GM23248 (cell line): Measurements from ENCODE around the gene PRR23E. TPM values are rescaled to one million over a fixed set of nuclear protein-coding genes. Genes with fewer than 3 reads are reported as not detected.

Experiments used
- DNase-seq: peaks from one replicate; pipeline ENCODE4 v3.0.0-alpha.2; 2015
- H2AFZ ChIP-seq: fragments of 200-600 bp; sonication (generic); 2 replicates; pipeline ENCODE4 v1.6.1; 2016; ENCODE audit warnings: antibody characterized with exemption
- H3F3A ChIP-seq: fragments of 200-600 bp; sonication (generic); 2 replicates; pipeline ENCODE4 v1.6.1; 2016; ENCODE audit warnings: mild to moderate bottlenecking, antibody characterized with exemption, mixed run types; ENCODE audit not compliant: insufficient read depth
- H3K27ac ChIP-seq: fragments of 200-600 bp; sonication (generic); 2 replicates; pipeline ENCODE4 v1.5.1; 2016; ENCODE audit warnings: mild to moderate bottlenecking
- H3K27me3 ChIP-seq: fragments of 200-600 bp; sonication (generic); replicated peaks from 2 replicates; pipeline ENCODE4 v1.6.1; 2016; ENCODE audit warnings: mild to moderate bottlenecking; ENCODE audit not compliant: insufficient read depth
- H3K36me3 ChIP-seq: fragments of 200-600 bp; sonication (generic); 2 replicates; pipeline ENCODE4 v1.6.1; 2016; ENCODE audit warnings: low read depth, mild to moderate bottlenecking
- H3K4me1 ChIP-seq: fragments of 200-600 bp; sonication (generic); 2 replicates; pipeline ENCODE4 v1.6.1; 2016; ENCODE audit warnings: mild to moderate bottlenecking; ENCODE audit not compliant: insufficient read depth
- H3K4me2 ChIP-seq: fragments of 200-600 bp; sonication (generic); one replicate; pipeline ENCODE4 v1.6.1; 2016; ENCODE audit warnings: mild to moderate bottlenecking; ENCODE audit not compliant: unreplicated experiment
- H3K4me3 ChIP-seq: fragments of 200-600 bp; sonication (generic); 2 replicates; pipeline ENCODE4 v1.5.1; 2016; ENCODE audit warnings: mild to moderate bottlenecking
- H3K79me2 ChIP-seq: fragments of 200-600 bp; sonication (generic); 2 replicates; pipeline ENCODE4 v1.6.1; 2016; ENCODE audit warnings: mild to moderate bottlenecking; ENCODE audit not compliant: insufficient read depth
- H3K9ac ChIP-seq: fragments of 200-600 bp; sonication (generic); 2 replicates; pipeline ENCODE4 v1.6.1; 2016; ENCODE audit warnings: mild to moderate bottlenecking
- H3K9me2 ChIP-seq: fragments of 200-600 bp; sonication (generic); 2 replicates; pipeline ENCODE4 v1.6.1; 2016; ENCODE audit warnings: mixed run types, mild to moderate bottlenecking, moderate library complexity; ENCODE audit not compliant: insufficient read depth
- H3K9me3 ChIP-seq: fragments of 200-600 bp; sonication (generic); one replicate; pipeline ENCODE4 v1.6.1; 2017; ENCODE audit warnings: low read depth
- H4K20me1 ChIP-seq: fragments of 200-600 bp; sonication (generic); 2 replicates; pipeline ENCODE4 v1.6.0; 2016; ENCODE audit not compliant: insufficient read depth
- EZH2 ChIP-seq: fragments of 200-600 bp; sonication (generic); IDR thresholded peaks from 2 replicates; pipeline ENCODE4 v1.6.1; 2018; ENCODE audit warnings: antibody characterized with exemption, mild to moderate bottlenecking; ENCODE audit not compliant: insufficient read depth, poor library complexity, severe bottlenecking
- EZH2phosphoT487 ChIP-seq: fragments of 200-600 bp; sonication (generic); IDR thresholded peaks from 2 replicates; pipeline ENCODE4 v1.6.1; 2018; ENCODE audit warnings: antibody characterized with exemption, moderate library complexity, mild to moderate bottlenecking, low read depth; ENCODE audit not compliant: insufficient read depth
- WGBS, 2 experiments: methylation state at CpG; one replicate each; pipeline ENCODE4 v1.1.6; 2015 to 2017; ENCODE audit warnings: low lambda C conversion rate in 2 of 2, low coverage in 1 of 2; ENCODE audit errors: missing lambda C conversion rate in 2 of 2; 5-methylcytosine and 5-hydroxymethylcytosine counted together
- in situ Hi-C: fragments of 300-500 bp; cut with MboI; formaldehyde crosslinking; loops from 2 replicates; pipeline ENCODE4 v1.15.0; 2020
- polyA plus RNA-seq: library from polyadenylated mRNA; unstranded; fragments of >200 nt; fragmentation: Nextera tagmentation; extraction: Ambion mirVana; gene quantifications from 2 replicates; pipeline ENCODE4 v1.2.1, GENCODE V29; 2016
- total RNA-seq: library from RNA; depleted of rRNA; stranded (reverse); fragments of >200 nt; shearing (Covaris generic); gene quantifications from 2 replicates; pipeline ENCODE4 v1.2.3, GENCODE V29; 2014

Gene PRR23E
- total and polyA plus RNA-seq, 2 experiments from 2014 or later, result not detected

DNA sequence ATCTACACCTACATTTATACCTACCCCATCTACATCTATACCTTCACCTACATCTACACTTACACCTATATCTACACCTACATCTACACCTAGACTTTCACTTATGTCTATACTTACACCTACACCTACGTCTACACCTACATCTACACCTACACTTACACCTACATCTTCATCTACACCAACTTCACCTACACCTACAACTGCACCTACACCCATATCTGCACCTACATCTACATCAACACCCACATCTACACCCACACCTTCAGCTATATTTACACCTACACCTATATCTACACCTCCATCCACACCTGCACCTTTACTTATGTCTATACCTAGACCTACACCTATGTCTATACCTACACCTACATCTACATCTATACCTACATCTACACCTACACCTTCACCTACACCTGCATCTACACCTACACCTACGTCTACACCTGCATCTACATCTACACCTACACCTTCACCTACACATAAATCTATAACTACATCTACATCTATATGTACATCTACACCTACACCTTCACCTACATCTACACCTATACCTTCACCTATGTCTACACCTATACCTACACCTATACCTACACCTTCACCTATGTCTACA, 30.9 kb upstream of the PRR23E start:
- in situ Hi-C loops, result no loop called here
- TF ChIP-seq EZH2 (no peak), EZH2phosphoT487 (no peak)

DNA sequence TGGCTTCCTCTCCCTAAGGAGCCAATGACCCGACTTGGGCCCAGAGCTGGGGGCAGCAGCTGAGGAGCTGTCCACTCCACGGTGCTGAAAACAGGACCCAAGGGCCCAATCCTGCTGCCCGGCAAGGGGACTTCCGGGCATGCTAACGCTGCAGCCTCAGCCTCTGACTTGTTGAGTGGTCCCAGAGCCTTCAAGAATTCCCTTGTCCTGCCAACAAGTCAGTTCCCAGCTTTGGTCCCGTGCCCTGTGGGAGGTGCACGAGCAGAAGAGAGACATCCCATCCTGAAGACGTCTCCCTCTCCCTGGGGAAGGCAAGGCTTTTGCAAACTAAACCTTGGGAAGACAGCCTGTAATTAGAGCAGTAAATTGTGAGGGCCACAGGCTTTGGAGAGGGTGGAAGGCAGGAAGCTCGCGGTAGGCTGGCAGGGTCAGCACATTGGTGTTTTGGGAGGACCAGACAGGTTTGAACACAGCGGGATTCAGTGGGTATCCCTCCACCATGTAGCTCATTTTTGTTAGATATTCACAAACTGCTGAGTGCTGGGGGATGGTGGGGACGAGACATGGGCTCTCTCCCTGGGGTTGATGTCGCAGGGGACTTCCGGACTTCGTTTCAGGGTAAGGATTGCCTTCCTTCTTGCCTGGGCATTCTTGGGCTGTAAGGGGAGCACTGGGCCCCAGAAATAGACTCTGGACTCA, 29.8 kb upstream of the PRR23E start:
- Histone ChIP-seq H3K4me2 (no peak overlapping the region), H3K9me3 (no peaks in the 10 kb centered on the region), H3K79me2 (no peaks in the 10 kb centered on the region), H4K20me1 (no peaks in the 10 kb centered on the region), H3K27me3 (peaks cover 3% of the 10 kb centered on the region), H3K9me2 (no peaks in the 10 kb centered on the region), H3K36me3 (no peaks in the 10 kb centered on the region), H2AFZ (no peak overlapping the region), H3K4me1 (no peaks in the 10 kb centered on the region), H3K27ac (no peak overlapping the region), H3K9ac (no peak overlapping the region), H3K4me3 (no peak overlapping the region), H3F3A (no peaks in the 10 kb centered on the region)
- in situ Hi-C loops, result no loop called here
- WGBS, 2 experiments, result 43 to 45% methylated on average over 15 of the region's 15 CpGs
- TF ChIP-seq EZH2 (no peak), EZH2phosphoT487 (no peak)
- DNase-seq, result no peak

More for the DNA sequence above, 30.9 kb upstream of the PRR23E start:
- Histone ChIP-seq H3K4me3 (no peak overlapping the region), H4K20me1 (no peaks in the 10 kb centered on the region), H3F3A (no peaks in the 10 kb centered on the region), H3K4me1 (no peaks in the 10 kb centered on the region), H3K79me2 (no peaks in the 10 kb centered on the region), H3K9me3 (no peaks in the 10 kb centered on the region), H3K4me2 (no peak overlapping the region), H3K9ac (no peak overlapping the region), H3K9me2 (no peaks in the 10 kb centered on the region), H3K27me3 (peaks cover 3% of the 10 kb centered on the region), H3K36me3 (no peaks in the 10 kb centered on the region), H3K27ac (no peak overlapping the region), H2AFZ (no peak overlapping the region)
- no peak for DNase-seq
- 64 to 81% methylated on average over 2 of the region's 2 CpGs for WGBS, 2 experiments

DNA sequence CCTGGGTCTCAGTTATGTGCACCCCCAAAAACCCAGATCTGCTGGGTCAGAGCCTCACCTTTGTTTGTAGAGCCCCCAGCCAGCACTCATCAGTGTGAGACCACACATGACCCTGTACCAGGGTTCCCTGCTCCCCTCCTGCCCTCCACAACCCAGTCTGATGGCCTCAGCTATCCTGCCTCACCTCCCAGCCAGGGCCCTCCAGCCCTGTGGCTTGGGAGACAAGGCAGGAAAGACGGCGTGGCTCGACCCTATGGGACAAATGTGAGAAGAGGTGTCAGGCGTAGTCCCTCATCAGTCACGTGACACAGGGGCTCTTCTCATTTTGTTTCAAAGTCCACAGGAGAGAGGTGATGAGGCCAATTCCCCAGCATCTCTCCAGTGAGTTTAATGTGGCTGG, 28.3 kb upstream of the PRR23E start:
- no peaks in the 10 kb centered on the region for H3K9me3 ChIP-seq
- H3K4me3 ChIP-seq, result no peak overlapping the region
- no peaks in the 10 kb centered on the region for H3K36me3 ChIP-seq
- no peak overlapping the region for H2AFZ ChIP-seq
- no peaks in the 10 kb centered on the region for H3K4me1 ChIP-seq
- no peak overlapping the region for H3K9ac ChIP-seq
- no peak for DNase-seq
- no peaks in the 10 kb centered on the region; the same call in 1 of the 2 replicates for H3K27me3 ChIP-seq
- in situ Hi-C loops, result no loop called here
- TF ChIP-seq EZH2phosphoT487 (no peak), EZH2 (no peak)
- H3F3A ChIP-seq, result no peaks in the 10 kb centered on the region
- no peaks in the 10 kb centered on the region for H3K79me2 ChIP-seq
- H3K4me2 ChIP-seq, result no peak overlapping the region
- 60 to 63% methylated on average over 5 of the region's 5 CpGs for WGBS, 2 experiments
- no peaks in the 10 kb centered on the region for H4K20me1 ChIP-seq
- H3K9me2 ChIP-seq, result no peaks in the 10 kb centered on the region
- no peak overlapping the region for H3K27ac ChIP-seq

DNA sequence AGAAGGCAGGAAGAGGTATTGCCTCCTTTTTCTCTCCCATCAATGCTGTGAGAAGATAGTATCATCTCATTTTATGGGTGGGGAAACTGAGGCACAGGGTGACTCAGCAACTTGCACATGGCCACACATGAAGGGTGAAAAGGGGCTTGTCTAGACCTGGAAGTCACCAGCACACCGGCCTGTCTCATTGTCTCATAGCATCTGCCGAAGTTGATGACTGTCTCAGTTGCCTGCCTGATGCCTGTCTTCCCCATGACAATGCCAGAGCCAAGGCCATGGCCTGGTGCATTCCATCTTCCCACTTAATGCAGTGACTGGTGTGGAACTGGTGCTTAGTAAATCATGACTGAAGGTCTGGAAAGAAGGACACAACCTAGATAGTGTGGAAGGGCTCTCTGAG, 27.9 kb upstream of the PRR23E start:
- no peak for DNase-seq
- Histone ChIP-seq H3K36me3 (no peaks in the 10 kb centered on the region), H3F3A (no peaks in the 10 kb centered on the region), H3K27me3 (no peaks in the 10 kb centered on the region; the same call in none of the 2 replicates), H3K4me1 (no peaks in the 10 kb centered on the region), H3K27ac (no peak overlapping the region), H2AFZ (no peak overlapping the region), H3K9me2 (no peaks in the 10 kb centered on the region), H3K4me3 (no peak overlapping the region), H3K79me2 (no peaks in the 10 kb centered on the region), H4K20me1 (no peaks in the 10 kb centered on the region), H3K9me3 (no peaks in the 10 kb centered on the region), H3K9ac (no peak overlapping the region), H3K4me2 (no peak overlapping the region)
- WGBS, 2 experiments, result 71 to 77% methylated on average over 2 of the region's 2 CpGs
- in situ Hi-C loops, result no loop called here
- no peak for TF ChIP-seq EZH2
- TF ChIP-seq EZH2phosphoT487, result no peak
